OCI-LY1 (cell line): ENCODE results near the gene SEMA3B.

Source experiments
- CTCF ChIP-seq: fragments of 200-600 bp; sonication (generic), shearing (Covaris generic); IDR thresholded peaks from 2 replicates; pipeline ENCODE4 v1.5.1; 2017; ENCODE audit warnings: mild to moderate bottlenecking, antibody characterized with exemption, low read length, moderate library complexity, mixed read lengths
- EZH2 ChIP-seq: fragments of 200-600 bp; sonication (generic), shearing (Covaris generic); IDR thresholded peaks from 2 replicates; pipeline ENCODE4 v1.8.0; 2017; ENCODE audit warnings: borderline replicate concordance, mixed run types, mild to moderate bottlenecking, antibody characterized with exemption, low read length, moderate library complexity, mixed read lengths

GRCh38 chr3:50288387-50289007 lies 19.6 kb downstream of the SEMA3B start:
- no peak for TF ChIP-seq CTCF
- no peak for TF ChIP-seq EZH2
